ENCODE data around the gene CYP1A1. TPM values are rescaled to one million over a fixed set of nuclear protein-coding genes. Genes with fewer than 3 reads are reported as not detected.
A peak's percentile ranks its signal among the peaks of the same experiment; 100 is the strongest.

Gene CYP1A1
- total and polyA plus RNA-seq, 2 donors (not counting 1 experiment from before 2014, with no cell fraction given): under 0.01 TPM; not detected in 1

DNA sequence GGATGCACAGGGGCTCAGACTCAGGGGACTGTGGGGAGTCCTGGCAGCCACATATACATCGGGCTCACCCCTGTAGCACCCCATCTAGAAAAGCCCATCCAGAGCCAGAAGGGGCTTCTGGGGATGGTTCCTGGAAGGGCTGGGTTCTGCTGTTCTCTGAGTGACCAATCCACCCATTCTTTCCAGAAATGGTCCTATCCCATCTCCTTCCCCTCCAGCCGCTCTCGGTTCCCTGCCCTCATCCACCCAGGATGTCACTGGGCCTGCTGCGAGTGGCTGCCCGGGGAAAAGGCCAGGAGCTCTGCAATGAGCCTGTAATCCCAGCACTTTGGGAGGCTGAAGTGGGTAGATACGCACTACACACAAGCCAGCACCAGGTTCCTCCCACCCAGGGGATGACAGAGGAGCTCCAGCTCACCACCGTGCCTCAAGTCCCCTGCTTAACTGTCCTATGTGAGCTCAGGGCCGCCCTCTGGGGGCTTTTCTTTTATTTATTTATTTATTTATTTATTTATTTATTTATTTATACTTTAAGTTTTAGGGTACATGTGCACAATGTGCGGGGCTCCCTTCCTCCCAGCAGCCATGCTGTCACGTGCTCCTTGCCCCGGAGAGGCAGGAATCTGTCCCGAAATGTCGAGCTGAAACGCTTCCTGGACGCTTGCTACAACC is 42.9 kb upstream of the CYP1A1 start:
- no peak for DNase-seq (ENCODE audit: low read depth in 2 of 2)
- Histone ChIP-seq H3K36me3 (ENCODE audit: control insufficient read depth, insufficient read depth, low read length) (no peaks in the 10 kb centered on the region), H2AFZ (ENCODE audit: low read length) (no peak overlapping the region), H3K4me3 (replicated peaks in 1 of 4; ENCODE audit: control extremely low read depth in 1 of 4, insufficient read depth in 1 of 4, low read depth in 3 of 4, low read length in 4 of 4) (peak overlapping the region in 1 of 4 experiments; percentile 28), H4K20me1 (ENCODE audit: control insufficient read depth, extremely low read depth, insufficient read depth, low read length) (no peaks in the 10 kb centered on the region), H3K4me2 (ENCODE audit: extremely low read depth, insufficient read depth, low read length) (no peak overlapping the region), H3K27ac (ENCODE audit: insufficient read depth, low read length) (no peak overlapping the region), H3K79me2 (ENCODE audit: control insufficient read depth, insufficient read depth, low read length) (no peaks in the 10 kb centered on the region), H3K9me3 (ENCODE audit: control insufficient read depth, insufficient read depth, low read depth, low read length) (no peaks in the 10 kb centered on the region), H3K4me1 (ENCODE audit: control insufficient read depth, extremely low read depth, insufficient read depth, low read length) (no peaks in the 10 kb centered on the region), H3K27me3 (ENCODE audit: control insufficient read depth, insufficient read depth, low read length) (peaks cover 2% of the 10 kb centered on the region), H3K9ac (ENCODE audit: insufficient read depth, low read length) (no peak overlapping the region)
- TF ChIP-seq, protein P1, sequence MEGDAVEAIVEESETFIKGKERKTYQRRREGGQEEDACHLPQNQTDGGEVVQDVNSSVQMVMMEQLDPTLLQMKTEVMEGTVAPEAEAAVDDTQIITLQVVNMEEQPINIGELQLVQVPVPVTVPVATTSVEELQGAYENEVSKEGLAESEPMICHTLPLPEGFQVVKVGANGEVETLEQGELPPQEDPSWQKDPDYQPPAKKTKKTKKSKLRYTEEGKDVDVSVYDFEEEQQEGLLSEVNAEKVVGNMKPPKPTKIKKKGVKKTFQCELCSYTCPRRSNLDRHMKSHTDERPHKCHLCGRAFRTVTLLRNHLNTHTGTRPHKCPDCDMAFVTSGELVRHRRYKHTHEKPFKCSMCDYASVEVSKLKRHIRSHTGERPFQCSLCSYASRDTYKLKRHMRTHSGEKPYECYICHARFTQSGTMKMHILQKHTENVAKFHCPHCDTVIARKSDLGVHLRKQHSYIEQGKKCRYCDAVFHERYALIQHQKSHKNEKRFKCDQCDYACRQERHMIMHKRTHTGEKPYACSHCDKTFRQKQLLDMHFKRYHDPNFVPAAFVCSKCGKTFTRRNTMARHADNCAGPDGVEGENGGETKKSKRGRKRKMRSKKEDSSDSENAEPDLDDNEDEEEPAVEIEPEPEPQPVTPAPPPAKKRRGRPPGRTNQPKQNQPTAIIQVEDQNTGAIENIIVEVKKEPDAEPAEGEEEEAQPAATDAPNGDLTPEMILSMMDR (conservative IDR thresholded peaks at IDR 0.05 in 1 of 2, IDR thresholded peaks at IDR 0.05 in 1 of 2; ENCODE audit: low read depth in 1 of 2, low read length in 2 of 2): no peak
- TF ChIP-seq EZH2 (IDR thresholded peaks at IDR 0.05; ENCODE audit: low read length, missing control alignments): no peak

DNA sequence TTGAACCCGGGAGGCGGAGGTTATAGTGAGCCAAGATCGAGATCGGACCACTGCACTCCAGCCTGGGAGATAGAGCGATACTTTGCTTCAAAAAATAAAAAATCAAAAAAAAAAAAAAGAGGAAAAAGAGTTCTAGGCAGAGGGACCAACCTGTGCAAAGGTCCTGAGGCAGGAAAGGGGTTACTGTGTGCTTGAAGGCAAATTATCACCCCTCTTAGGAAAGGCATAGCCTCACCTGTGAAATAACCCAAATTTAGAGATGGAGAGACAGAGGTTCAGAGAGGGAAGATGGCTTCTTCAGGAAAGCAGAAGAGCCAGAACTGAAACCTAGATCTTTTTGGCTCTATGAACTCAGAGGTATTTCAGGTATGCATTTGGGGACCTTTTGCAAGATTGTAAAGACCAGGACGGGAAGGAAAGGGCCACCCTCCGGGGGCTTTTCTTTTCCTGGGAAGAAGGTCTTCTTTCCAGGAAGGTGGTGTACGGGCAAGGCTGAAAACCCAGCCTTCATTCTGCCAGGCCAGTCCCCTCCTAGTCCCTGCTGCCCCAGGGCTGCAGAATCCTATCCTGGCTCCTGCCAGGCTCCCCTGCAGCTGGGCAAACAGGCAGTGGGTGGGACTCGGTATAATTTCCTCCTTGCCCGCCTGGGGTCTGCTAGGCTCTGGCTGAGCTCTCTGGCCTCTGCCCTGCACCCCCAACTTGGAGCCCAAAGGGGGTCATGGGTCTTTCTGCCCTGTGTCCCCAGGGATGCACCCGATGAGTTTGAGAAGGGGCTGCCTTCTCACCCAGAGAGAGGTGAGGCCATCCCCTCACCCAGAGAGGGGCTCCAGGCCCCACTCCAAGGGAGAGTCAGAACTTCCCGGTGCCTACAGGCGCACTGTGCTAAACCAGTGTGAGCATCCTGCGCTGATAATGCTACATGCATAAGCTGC is 42.1 kb upstream of the CYP1A1 start:
- H2AFZ ChIP-seq (ENCODE audit: low read length): no peak overlapping the region
- no peak overlapping the region for H3K4me2 ChIP-seq (ENCODE audit: extremely low read depth, insufficient read depth, low read length)
- peaks cover 2% of the 10 kb centered on the region for H3K27me3 ChIP-seq (ENCODE audit: control insufficient read depth, insufficient read depth, low read length)
- H3K79me2 ChIP-seq (ENCODE audit: control insufficient read depth, insufficient read depth, low read length): no peaks in the 10 kb centered on the region
- H3K9me3 ChIP-seq (ENCODE audit: control insufficient read depth, insufficient read depth, low read depth, low read length): no peaks in the 10 kb centered on the region
- no peak overlapping the region for H3K27ac ChIP-seq (ENCODE audit: insufficient read depth, low read length)
- no peak for TF ChIP-seq EZH2 (IDR thresholded peaks at IDR 0.05; ENCODE audit: low read length, missing control alignments)
- TF ChIP-seq, protein P1 (conservative IDR thresholded peaks at IDR 0.05 in 1 of 2, IDR thresholded peaks at IDR 0.05 in 1 of 2; ENCODE audit: low read depth in 1 of 2, low read length in 2 of 2): no peak
- H4K20me1 ChIP-seq (ENCODE audit: control insufficient read depth, extremely low read depth, insufficient read depth, low read length): no peaks in the 10 kb centered on the region
- no peaks in the 10 kb centered on the region for H3K36me3 ChIP-seq (ENCODE audit: control insufficient read depth, insufficient read depth, low read length)
- no peaks in the 10 kb centered on the region for H3K4me1 ChIP-seq (ENCODE audit: control insufficient read depth, extremely low read depth, insufficient read depth, low read length)
- DNase-seq (ENCODE audit: low read depth in 2 of 2): no peak
- H3K4me3 ChIP-seq (replicated peaks in 1 of 4; ENCODE audit: control extremely low read depth in 1 of 4, insufficient read depth in 1 of 4, low read depth in 3 of 4, low read length in 4 of 4): no peak overlapping the region
- H3K9ac ChIP-seq (ENCODE audit: insufficient read depth, low read length): no peak overlapping the region

DNA sequence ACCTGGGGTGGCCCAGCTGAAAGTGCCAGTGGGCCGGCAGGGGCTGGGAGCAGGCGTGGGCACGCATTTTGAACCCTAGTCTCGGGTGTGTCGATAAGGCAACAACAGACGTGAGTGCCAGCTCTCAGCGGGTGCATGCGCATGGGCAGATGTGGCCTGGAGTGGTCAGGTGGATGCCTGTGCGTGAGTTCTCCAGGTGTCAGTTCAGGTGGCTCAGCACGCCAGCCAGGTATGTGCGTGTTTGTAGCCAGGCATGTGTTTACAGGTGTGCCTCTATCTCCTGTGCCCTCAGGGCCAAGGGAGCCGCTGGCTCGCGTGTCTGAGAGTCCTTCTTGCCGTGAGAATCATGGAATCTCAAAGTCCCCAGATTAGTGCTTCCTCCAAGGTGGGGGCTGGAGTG is 38.1 kb upstream of the CYP1A1 start:
- Histone ChIP-seq H3K9ac (ENCODE audit: insufficient read depth, low read length) (no peak overlapping the region), H3K36me3 (ENCODE audit: control insufficient read depth, insufficient read depth, low read length) (no peaks in the 10 kb centered on the region), H3K4me1 (ENCODE audit: control insufficient read depth, extremely low read depth, insufficient read depth, low read length) (no peaks in the 10 kb centered on the region), H2AFZ (ENCODE audit: low read length) (no peak overlapping the region), H3K27me3 (ENCODE audit: control insufficient read depth, insufficient read depth, low read length) (peaks cover 8% of the 10 kb centered on the region), H3K9me3 (ENCODE audit: control insufficient read depth, insufficient read depth, low read depth, low read length) (no peaks in the 10 kb centered on the region), H3K4me2 (ENCODE audit: extremely low read depth, insufficient read depth, low read length) (no peak overlapping the region), H3K79me2 (ENCODE audit: control insufficient read depth, insufficient read depth, low read length) (no peaks in the 10 kb centered on the region), H3K27ac (ENCODE audit: insufficient read depth, low read length) (no peak overlapping the region), H3K4me3 (replicated peaks in 1 of 4; ENCODE audit: control extremely low read depth in 1 of 4, insufficient read depth in 1 of 4, low read depth in 3 of 4, low read length in 4 of 4) (no peak overlapping the region), H4K20me1 (ENCODE audit: control insufficient read depth, extremely low read depth, insufficient read depth, low read length) (no peaks in the 10 kb centered on the region)
- TF ChIP-seq, protein P1 (conservative IDR thresholded peaks at IDR 0.05 in 1 of 2, IDR thresholded peaks at IDR 0.05 in 1 of 2; ENCODE audit: low read depth in 1 of 2, low read length in 2 of 2): no peak
- TF ChIP-seq EZH2 (IDR thresholded peaks at IDR 0.05; ENCODE audit: low read length, missing control alignments): no peak
- DNase-seq (ENCODE audit: low read depth in 2 of 2): no peak

Data from fibroblast of lung (primary cell).